ENCODE results near the gene VSTM2B.

VSTM2B gene

GRCh38 chr19:29515706-29516357 is 10.0 kb upstream of the VSTM2B start:
- no peak for DNase-seq (ENCODE audit: low read depth)

GRCh38 chr19:29516358-29516725 is 9.5 kb upstream of the VSTM2B start:
- no peak for DNase-seq (ENCODE audit: low read depth)

- DNase-seq (ENCODE audit: low read depth), result no peak
These were observed 8.9 kb upstream of the VSTM2B start for GRCh38 chr19:29516821-29517395.

GRCh38 chr19:29517412-29517811 is 8.4 kb upstream of the VSTM2B start:
- DNase-seq (ENCODE audit: low read depth), result no peak

GRCh38 chr19:29517946-29518345 is 7.8 kb upstream of the VSTM2B start:
- DNase-seq (ENCODE audit: low read depth), result no peak

- no peak for DNase-seq (ENCODE audit: low read depth)
These were observed 6.6 kb upstream of the VSTM2B start for GRCh38 chr19:29519146-29519545.

- no peak for DNase-seq (ENCODE audit: low read depth)
These were observed 5.9 kb upstream of the VSTM2B start for GRCh38 chr19:29519931-29520330.

GRCh38 chr19:29520390-29520789 is 5.4 kb upstream of the VSTM2B start:
- DNase-seq (ENCODE audit: low read depth), result no peak

- DNase-seq (ENCODE audit: low read depth), result no peak
These were observed 4.3 kb upstream of the VSTM2B start for GRCh38 chr19:29521291-29522075.

- DNase-seq (ENCODE audit: low read depth), result no peak
These were observed 2.2 kb upstream of the VSTM2B start for GRCh38 chr19:29523568-29523967.

- DNase-seq (ENCODE audit: low read depth), result no peak
These were observed 1.4 kb upstream of the VSTM2B start for GRCh38 chr19:29524201-29524911.

- no peak for DNase-seq (ENCODE audit: low read depth)
These were observed 622 bp upstream of the VSTM2B start for GRCh38 chr19:29524912-29525831.

GRCh38 chr19:29526730-29527499 is 1.1 kb downstream of the VSTM2B start:
- DNase-seq (ENCODE audit: low read depth), result peak; percentile 52

- DNase-seq (ENCODE audit: low read depth), result no peak
These were observed 1.9 kb downstream of the VSTM2B start for GRCh38 chr19:29527500-29528328.

- DNase-seq (ENCODE audit: low read depth), result peak; percentile 77
These were observed 2.7 kb downstream of the VSTM2B start for GRCh38 chr19:29528350-29528945.

GRCh38 chr19:29528946-29529645 is 3.3 kb downstream of the VSTM2B start:
- no peak for DNase-seq (ENCODE audit: low read depth)

GRCh38 chr19:29529646-29530539 is 4.1 kb downstream of the VSTM2B start:
- no peak for DNase-seq (ENCODE audit: low read depth)

Measured in activated T-cell treated with anti-CD3 and anti-CD28 coated beads for 48 hours (primary cell).